ENCODE data around the gene ZNF362.
"Not testable (repeated sequence)": the region's sequence is repeated elsewhere in the genome, so short reads cannot be mapped to it uniquely, and the experiment has no call there.

The ZNF362 gene

GRCh38 chr1:33289858-33290154, 33.5 kb downstream of the ZNF362 start:
- ChIA-PET POLR2A (no interaction called here), CTCF (interaction anchor here (1.6 kb wide), 1 partner anchor 8 kb away, joined by 4 read pairs; no protein-coding TSS in a partner anchor)
- no peak for TF ChIP-seq FEZF1 (tag by site-specific recombination; IDR thresholded peaks at IDR 0.05)
- no peak for TF ChIP-seq ELK4 (IDR thresholded peaks at IDR 0.05; ENCODE audit: borderline replicate concordance, low read depth, low read length)
- no peak for TF ChIP-seq SCRT2 (tag by site-specific recombination; IDR thresholded peaks at IDR 0.05)
- TF ChIP-seq ZNF175 (tag by site-specific recombination; IDR thresholded peaks at IDR 0.05), result no peak
- TF ChIP-seq ZEB2 (tag by site-specific recombination; IDR thresholded peaks at IDR 0.05), result no peak
- no peak for TF ChIP-seq OVOL3 (tag by site-specific recombination; IDR thresholded peaks at IDR 0.05)
- no peak for TF ChIP-seq BCL11B (tag by site-specific recombination; IDR thresholded peaks at IDR 0.05; ENCODE audit: low read depth)
- TF ChIP-seq REST (tag by site-specific recombination; IDR thresholded peaks at IDR 0.05), result no peak
- no peak for TF ChIP-seq ZSCAN4 (tag by site-specific recombination; IDR thresholded peaks at IDR 0.05)
- no peak for TF ChIP-seq YY2 (tag by site-specific recombination; IDR thresholded peaks at IDR 0.05)
- no peak for TF ChIP-seq ZBTB44 (tag by site-specific recombination; IDR thresholded peaks at IDR 0.05)
- TF ChIP-seq SCRT1 (tag by site-specific recombination; IDR thresholded peaks at IDR 0.05; ENCODE audit: borderline replicate concordance), result no peak
- no peak for TF ChIP-seq ZSCAN5A (tag by site-specific recombination; IDR thresholded peaks at IDR 0.05)
- Histone ChIP-seq H3K36me3 (ENCODE audit: control insufficient read depth in 2 of 2, insufficient read depth in 1 of 2, low read length in 2 of 2) (peaks cover 0 to 37% of the 10 kb centered on the region in 2 experiments; a peak in 2 of 3 replicates), H3K9me3 (ENCODE audit: control insufficient read depth, insufficient read depth, low read depth, low read length) (no peaks in the 10 kb centered on the region), H3K4me3 (ENCODE audit: low read depth, low read length) (no peak overlapping the region), H3K27ac (ENCODE audit: extremely low read depth, low read depth, low read length) (no peak overlapping the region), H3K4me1 (ENCODE audit: control insufficient read depth, insufficient read depth, low read length) (no peaks in the 10 kb centered on the region)

- peaks cover 0 to 38% of the 10 kb centered on the region in 2 experiments; a peak in 2 of 3 replicates for H3K36me3 ChIP-seq (ENCODE audit: control insufficient read depth in 2 of 2, insufficient read depth in 1 of 2, low read length in 2 of 2)
- CTCF ChIA-PET; POLR2A ChIA-PET; H3K27ac ChIP-seq (ENCODE audit: extremely low read depth, low read depth, low read length); H3K4me3 ChIP-seq (ENCODE audit: low read depth, low read length); H3K4me1 ChIP-seq (ENCODE audit: control insufficient read depth, insufficient read depth, low read length); H3K9me3 ChIP-seq (ENCODE audit: control insufficient read depth, insufficient read depth, low read depth, low read length): not testable (repeated sequence)
- TF ChIP-seq SCRT2 (tag by site-specific recombination; IDR thresholded peaks at IDR 0.05) (peak; percentile 87), ZNF184 (tag by site-specific recombination; IDR thresholded peaks at IDR 0.05) (peak; percentile 84; the same call in 1 of the 2 replicates), SCRT1 (tag by site-specific recombination; IDR thresholded peaks at IDR 0.05; ENCODE audit: borderline replicate concordance) (peak; percentile 74; the same call in 1 of the 2 replicates)
Measured at GRCh38 chr1:33290615-33291014, 34.3 kb downstream of the ZNF362 start.

Measured in HEK293 (cell line).